Measurements from ENCODE around the gene DDX60.

GRCh38 chr4:168319486-168320019 lies 1.0 kb upstream of the DDX60 start:
- no peak for TF ChIP-seq REST (IDR thresholded peaks at IDR 0.05; ENCODE audit: insufficient read depth in 1 of 2, low read depth in 2 of 2, low read length in 1 of 2)
- no peak for TF ChIP-seq CTCF (IDR thresholded peaks at IDR 0.05)
